GM21515 (cell line): ENCODE data around the gene ARHGEF38.
"Not testable (repeated sequence)": the region's sequence is repeated elsewhere in the genome, so short reads cannot be mapped to it uniquely, and the experiment has no call there.

ENCODE experiments used
- ATAC-seq: cut with Tn5 transposase; IDR thresholded peaks from one replicate; pipeline ENCODE4 v1.9.1; 2021; ENCODE audit not compliant: unreplicated experiment

The ARHGEF38 gene

GRCh38 chr4:105710012-105710600, 157.7 kb downstream of the ARHGEF38 start:
- no peak for ATAC-seq

- no peak for ATAC-seq
Measured at GRCh38 chr4:105710678-105711077, 158.3 kb downstream of the ARHGEF38 start.

GRCh38 chr4:105712766-105713165, 160.3 kb downstream of the ARHGEF38 start:
- ATAC-seq, result no peak

GRCh38 chr4:105714071-105714521, 161.7 kb downstream of the ARHGEF38 start:
- peak; percentile 74 for ATAC-seq

- ATAC-seq, result no peak
Measured at GRCh38 chr4:105714932-105715331, 162.5 kb downstream of the ARHGEF38 start.

- no peak for ATAC-seq
Measured at GRCh38 chr4:105715692-105716278, 163.4 kb downstream of the ARHGEF38 start.

- no peak for ATAC-seq
Measured at GRCh38 chr4:105719204-105719603, 166.8 kb downstream of the ARHGEF38 start.

GRCh38 chr4:105725623-105726022, 173.2 kb downstream of the ARHGEF38 start:
- no peak for ATAC-seq

GRCh38 chr4:105729895-105730294, 177.5 kb downstream of the ARHGEF38 start:
- ATAC-seq, result not testable (repeated sequence)
